GM21381 (cell line): ENCODE measurements around the gene COA4.
"Not testable (repeated sequence)": the region's sequence is repeated elsewhere in the genome, so short reads cannot be mapped to it uniquely, and the experiment has no call there.

Experiments used
- ATAC-seq: cut with Tn5 transposase; IDR thresholded peaks from one replicate; pipeline ENCODE4 v1.9.1; 2021; ENCODE audit warnings: mild to moderate bottlenecking, moderate library complexity; ENCODE audit not compliant: unreplicated experiment

COA4 gene

DNA sequence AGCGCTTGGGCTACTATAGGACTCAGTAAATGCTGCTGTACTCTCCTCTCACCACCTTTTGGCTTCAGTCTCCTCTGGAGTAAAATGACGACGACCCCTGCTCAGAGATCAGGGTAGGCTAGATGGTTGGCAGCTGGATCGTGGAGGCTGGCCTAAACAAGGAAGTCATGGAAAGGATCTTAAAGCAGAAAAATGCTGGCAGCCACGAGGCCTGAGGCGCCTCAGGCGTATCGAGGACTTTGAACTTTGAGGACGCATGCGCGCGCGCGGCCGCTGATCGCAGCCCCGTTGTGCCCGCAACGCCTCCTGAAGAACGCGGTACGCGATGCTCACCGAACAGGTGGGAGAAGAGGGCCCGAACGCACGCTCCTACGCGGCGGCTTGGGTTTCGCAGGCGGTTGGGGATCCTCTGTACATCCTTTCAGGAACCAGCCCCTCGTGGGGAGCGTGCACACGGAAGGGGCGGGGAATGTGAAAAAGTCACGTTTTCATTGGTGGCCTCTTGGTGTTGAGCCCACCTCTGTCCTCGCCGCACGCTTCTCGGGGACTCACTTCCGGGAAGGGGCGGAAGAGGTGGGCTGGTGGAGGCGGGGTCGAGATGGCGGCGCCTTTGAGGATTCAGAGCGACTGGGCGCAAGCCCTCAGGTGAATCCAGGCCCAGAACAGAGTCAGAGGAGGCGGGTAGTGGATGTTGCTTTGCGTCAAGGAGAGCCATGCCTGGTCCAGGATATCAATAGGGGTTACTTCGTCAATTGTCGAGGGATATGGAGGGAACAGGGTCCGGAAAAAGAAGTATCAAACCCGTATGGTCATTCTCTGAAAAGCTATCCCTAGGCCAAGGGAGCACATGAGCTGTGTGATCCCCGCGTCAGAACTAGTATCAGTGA lies at the start of gene COA4, which contains the start of gene PAAF1:
Gene COA4, minus strand, starts transcription at position 423 of the 887 bp plus-strand sequence. CDS start 3,468 bp downstream, outside the sequence.
Gene PAAF1, plus strand, starts transcription at position 576 of the 887 bp plus-strand sequence. Its CDS starts 23 bp downstream, at position 599.
- peak; percentile 97 for ATAC-seq

DNA sequence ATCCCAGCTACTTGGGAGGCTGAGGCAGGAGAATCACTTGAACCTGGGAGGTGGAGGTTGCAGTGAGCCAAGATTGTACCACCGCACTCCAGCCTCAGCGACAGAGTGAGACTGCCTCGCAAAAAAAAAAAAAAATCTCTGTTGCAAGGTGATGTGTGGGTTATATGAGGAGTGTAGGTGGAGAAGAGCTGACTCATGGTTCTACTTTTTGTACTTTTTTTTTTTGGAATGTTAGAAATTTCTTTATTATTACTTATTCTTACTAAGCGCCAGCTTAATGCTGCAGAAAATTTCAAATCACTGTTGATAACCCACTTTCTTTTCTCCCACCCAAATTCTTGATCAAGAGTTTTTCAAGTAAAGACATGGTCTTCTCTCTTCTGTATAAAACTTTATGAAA lies 44.5 kb upstream of the COA4 start:
- no peak for ATAC-seq

- no peak for ATAC-seq
These were observed 39.8 kb upstream of the COA4 start for GRCh38 chr11:73916435-73916834.

- ATAC-seq = no peak
These were observed 37.6 kb upstream of the COA4 start for GRCh38 chr11:73914284-73914683.

DNA sequence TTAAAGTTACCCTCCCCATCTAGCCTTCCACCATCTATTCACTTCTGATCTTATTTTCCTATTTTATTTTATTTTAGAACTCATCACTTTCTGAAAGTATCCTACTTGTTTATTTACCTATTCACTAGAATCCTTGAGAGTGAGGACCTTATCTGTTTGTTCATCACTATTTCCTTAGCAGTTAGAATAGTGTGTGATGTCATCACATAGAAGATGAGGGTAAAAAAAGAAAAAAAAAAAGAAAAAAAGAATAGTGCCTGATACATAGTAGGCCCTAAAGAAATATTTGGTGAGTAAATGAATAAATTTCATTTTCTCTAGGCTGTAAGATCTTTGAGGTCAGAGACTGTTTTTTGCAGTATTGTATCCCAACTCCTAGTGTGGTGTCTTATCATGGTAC lies 36.8 kb upstream of the COA4 start:
- ATAC-seq = no peak

DNA sequence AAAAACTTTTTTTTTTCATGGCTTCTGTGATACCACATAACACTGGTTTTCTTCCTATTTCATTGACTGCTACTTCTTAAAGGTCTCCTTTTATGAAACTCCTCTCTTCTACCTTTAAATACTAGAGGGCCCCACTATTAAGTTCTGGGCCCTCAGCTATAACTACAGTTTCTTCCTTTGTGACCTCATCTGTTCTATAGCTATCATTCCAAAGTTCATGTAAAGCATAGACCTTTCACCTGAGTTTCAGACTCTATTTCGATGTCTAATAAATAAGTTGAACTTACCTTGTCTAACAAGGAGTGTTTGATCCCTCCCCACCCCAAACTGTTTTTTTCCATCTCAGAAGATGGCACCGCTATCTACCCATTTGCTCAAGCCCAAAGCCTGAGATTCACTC lies 35.4 kb upstream of the COA4 start:
- no peak for ATAC-seq

DNA sequence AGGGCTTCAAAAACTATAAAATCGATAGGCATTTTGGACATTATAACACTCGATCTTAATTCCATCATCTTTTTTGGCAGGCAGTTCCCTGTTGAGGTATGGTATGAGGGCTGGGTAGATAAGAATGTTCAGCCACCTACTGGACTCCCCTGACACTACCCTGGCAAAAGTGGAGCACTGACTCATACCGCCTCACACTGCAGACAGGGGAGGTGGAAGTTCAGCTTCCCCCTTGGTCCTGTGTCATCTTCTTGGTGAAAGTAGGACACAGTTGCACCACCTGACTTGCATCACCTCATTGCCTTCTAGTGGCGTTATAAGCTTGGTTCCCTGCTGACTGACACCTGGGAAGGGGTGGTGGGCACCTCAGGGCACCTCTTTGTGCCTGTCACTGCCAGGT lies 30.5 kb upstream of the COA4 start:
- ATAC-seq = no peak

- no peak for ATAC-seq
These were observed 25.7 kb upstream of the COA4 start for GRCh38 chr11:73902303-73902702.

- no peak for ATAC-seq
These were observed 18.2 kb upstream of the COA4 start for GRCh38 chr11:73894725-73895335.

- no peak for ATAC-seq
These were observed 16.4 kb upstream of the COA4 start for GRCh38 chr11:73893041-73893440.

DNA sequence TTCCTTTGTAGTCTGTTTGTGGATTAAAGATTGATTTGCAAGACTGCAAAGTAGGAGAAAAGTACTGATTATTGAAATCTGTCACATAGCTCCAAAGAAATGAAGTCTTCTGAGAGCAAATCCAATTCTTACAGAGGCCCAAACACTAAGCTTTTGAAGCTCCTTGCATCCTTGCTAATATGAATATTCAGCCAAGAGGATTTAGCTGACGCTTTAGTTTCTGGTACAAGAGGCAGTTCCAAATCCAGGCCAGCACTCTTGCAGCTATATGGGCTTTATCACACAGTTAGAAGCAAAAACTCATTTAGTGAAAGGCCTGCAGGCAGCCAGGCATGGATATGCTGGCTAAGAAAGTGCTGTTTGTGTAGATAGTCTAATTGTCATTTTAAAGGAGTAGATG lies 12.9 kb upstream of the COA4 start:
- ATAC-seq = no peak

GRCh38 chr11:73889019-73889418 lies 12.4 kb upstream of the COA4 start:
- ATAC-seq = no peak

DNA sequence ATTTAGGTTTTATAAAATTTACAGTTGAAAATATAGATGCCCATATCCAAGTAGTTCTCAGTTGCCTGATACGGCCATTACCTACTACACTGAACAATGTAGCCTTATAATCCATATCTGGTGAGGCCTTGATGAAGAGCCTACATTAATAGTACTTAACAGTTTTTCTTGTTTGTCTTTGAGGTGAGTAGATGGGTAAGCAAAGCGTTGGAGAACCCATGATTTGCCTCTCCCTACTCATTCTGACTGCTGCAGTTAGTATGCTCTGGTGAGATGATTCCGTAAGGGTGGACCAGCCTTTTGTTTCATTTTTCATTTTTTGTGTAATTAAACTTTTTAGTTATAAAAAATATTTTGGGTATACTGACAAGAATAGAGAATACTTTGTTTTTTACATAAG lies 11.6 kb upstream of the COA4 start:
- no peak for ATAC-seq

GRCh38 chr11:73883856-73884255 lies 7.2 kb upstream of the COA4 start:
- ATAC-seq = no peak

- not testable (repeated sequence) for ATAC-seq
These were observed 3.8 kb upstream of the COA4 start for GRCh38 chr11:73880449-73880848.

DNA sequence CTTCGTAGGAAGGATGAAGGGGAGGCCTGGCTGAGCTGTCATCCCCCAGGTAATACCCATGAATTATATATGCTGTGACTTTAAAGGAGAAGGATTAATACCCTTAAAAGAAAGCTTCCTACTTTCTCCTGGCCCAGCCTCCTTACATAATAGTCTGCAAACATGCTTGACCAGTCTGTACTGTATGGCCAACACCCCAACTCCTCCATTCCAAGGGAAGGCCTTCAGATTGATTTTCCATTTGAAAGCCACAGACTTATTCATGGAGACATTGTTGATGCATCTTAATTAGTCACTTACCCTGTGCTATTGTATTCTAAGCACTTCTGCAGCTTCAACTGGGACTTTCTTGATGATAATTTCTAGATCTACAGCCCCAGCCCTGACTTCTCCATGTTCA lies 2.1 kb upstream of the COA4 start:
- ATAC-seq = no peak

GRCh38 chr11:73875840-73876239 lies 806 bp downstream of the COA4 start:
- no peak for ATAC-seq

GRCh38 chr11:73875380-73875779 lies 1.3 kb downstream of the COA4 start:
- ATAC-seq = no peak

DNA sequence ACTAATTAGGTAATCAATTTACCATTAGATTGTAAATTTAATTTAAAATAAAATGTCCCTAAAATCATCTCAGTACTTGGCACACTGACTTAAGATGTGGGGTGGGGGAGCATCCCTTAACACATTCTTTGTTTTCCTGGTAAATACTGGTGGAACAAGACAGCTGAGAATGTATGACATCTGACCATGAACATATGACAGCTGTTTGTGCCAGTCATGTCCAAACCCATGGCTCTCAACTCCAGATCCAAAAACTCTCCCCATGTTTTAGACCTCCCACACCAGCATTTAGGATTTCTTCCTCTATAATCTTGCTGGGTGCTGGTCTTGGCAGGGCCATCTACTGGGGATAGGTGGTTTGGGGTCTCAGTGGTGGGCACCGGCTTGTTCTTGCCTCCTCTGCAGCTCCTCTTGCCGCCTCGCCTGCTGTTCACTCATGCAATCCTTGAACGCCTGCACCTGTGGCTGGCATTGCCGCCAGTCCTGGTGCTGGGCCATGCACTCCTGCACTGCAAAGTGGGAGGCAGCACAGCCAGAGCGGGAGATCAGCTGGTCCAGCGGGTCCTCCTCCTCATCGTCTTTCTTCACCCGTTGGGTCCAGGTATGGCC lies 3.8 kb downstream of the COA4 start:
- no peak for ATAC-seq

DNA sequence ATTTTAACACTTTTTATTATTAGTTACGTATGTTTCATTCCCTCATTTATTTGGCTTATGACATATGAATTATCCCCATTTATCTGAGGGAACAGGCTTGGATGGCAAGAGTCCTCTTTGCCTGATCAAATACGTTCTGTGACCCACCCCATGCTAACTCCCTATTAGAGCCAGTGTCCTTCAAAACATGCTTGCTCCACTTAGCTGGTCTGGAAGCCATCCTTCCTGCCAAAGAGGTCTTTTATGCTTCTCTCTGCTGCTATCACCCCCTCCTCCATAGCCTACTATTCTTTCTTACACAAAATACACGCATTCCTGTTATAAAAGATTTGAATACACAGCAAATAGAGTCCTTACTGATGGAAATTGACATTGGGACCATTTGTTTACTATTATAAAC lies 6.4 kb downstream of the COA4 start:
- ATAC-seq = no peak

- no peak for ATAC-seq
These were observed 7.2 kb downstream of the COA4 start for GRCh38 chr11:73869332-73869949.
